Stimulated activated CD8-positive, alpha-beta memory T cell treated with anti-CD3 and anti-CD28 coated beads, Interleukin-7, amount 100 ng/mL, for 48 hours (primary cell): ENCODE data around the gene JAM2.
"Not testable (repeated sequence)": the region's sequence is repeated elsewhere in the genome, so short reads cannot be mapped to it uniquely, and the experiment has no call there.

Experiments
- DNase-seq, 2 donors: peaks; one replicate each; pipeline ENCODE4 v3.0.0-alpha.2; 2020; ENCODE audit warnings: low read depth in 1 of 2; ENCODE audit errors: extremely low read depth in 1 of 2

The JAM2 gene

GRCh38 chr21:25638660-25639550, at the start of gene JAM2:
Gene JAM2, plus strand, starts transcription at chr21:25639258. Its CDS starts 564 bp downstream, at chr21:25639822.
- peak in 1 of 2 donors; percentile 18 for DNase-seq

- no peak for DNase-seq
Measured at GRCh38 chr21:25589887-25590286, 49.2 kb upstream of the JAM2 start.

DNA sequence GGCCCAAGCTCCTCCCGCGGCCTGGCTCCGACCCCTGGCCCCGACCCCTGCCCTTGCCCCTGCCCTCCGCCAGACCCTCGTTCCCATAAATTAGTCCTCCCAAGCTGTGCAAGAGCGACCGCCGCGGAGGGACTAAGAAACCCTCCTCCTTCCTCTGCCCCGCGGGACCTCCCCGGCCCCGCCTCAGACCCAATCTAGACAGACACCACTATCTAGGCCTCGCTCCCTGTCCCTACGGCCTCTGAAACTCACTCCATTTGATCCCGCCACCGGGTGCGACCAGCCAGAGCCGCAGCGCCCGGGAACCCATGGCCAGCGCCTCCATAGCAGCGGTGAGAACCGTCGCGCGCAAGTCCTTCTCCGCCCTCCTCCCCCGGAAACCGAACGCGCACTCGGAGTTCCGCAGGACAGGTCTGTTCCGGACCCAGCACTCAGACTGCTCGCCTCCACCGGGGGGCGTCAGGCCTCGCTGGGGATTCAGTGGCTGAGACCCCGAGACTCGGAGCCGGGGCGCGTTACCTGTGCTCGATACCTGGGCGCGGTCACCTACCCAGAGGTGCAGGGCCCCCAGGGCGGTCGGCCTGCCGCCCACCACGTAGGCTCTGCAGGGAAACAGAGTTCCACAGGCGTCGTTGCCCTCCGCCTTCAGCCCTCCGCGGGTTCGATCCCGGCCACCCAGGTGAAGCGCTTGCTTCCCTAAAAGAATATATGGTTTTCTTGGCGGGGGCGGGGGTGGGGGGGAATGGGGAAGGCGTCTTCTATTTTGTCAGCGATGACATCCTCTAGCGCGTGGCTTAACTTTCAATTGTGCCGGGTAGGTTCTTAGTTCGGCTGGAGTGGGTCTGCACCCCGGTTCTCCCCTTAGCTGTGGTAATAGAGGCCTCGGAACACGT, 31.7 kb upstream of the JAM2 start, which contains the start of gene MRPL39:
MRPL39 (minus strand) TSS at position 331 of the 893 bp plus-strand sequence; CDS start at position 325, 6 bp downstream.
- DNase-seq = peak; percentile 74 to 89

DNA sequence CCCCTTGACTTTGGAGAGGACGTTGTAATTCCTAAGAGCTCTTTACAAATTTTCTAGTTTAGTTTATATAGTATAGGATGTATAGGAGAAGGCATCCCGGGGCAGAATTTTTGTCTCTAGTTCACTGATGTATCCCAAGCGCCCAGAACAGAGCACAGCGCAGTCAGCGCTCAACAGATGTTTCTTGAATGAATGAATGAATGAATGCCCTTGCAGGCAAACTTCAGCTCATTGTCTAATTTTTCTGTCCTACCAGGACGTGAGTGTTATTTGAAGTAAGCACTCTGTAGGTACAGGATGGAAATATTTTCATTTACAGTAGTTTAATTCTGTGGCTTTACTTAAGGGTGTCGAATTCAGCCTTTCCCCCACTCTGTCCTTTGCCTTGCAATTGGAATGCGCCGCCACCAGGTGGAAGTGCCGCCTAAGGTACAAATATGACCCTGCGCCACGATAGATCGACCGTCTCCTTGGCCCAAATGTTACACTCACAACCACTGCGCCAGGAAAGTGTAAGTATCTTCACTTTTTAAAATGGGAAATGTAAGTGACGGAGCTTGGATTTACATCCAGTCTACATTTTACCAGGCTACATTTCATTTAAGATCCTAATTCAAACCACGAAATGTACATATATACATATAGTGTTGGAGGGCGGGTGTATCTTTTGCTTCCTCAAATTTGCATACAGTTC, 30.9 kb upstream of the JAM2 start:
- peak; percentile 43 to 63 for DNase-seq

- DNase-seq = no peak
Measured at GRCh38 chr21:25614441-25614840, 24.6 kb upstream of the JAM2 start.

GRCh38 chr21:25615880-25616279, 23.2 kb upstream of the JAM2 start:
- no peak for DNase-seq

DNA sequence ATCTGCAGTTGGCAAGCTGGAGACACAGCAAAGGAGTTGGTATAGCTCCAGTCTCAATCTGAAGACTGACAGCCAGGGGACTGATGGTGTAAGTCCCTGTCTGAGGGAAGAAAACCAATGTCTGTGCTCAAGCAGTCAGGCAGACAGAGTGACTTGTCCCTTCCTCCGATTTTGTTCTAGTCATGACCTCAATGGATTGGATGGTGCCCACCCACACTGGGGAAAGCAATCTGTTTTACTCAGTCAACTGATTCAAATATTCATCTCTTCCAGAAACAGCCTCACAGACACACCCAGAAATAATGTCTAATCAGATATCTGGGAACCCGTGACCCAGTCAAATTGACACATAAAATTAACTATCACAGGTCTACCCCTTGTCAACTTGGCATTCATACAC, 19.9 kb upstream of the JAM2 start:
- no peak for DNase-seq

- DNase-seq = no peak
Measured at GRCh38 chr21:25624511-25624910, 14.5 kb upstream of the JAM2 start.

- no peak for DNase-seq
Measured at GRCh38 chr21:25625036-25625435, 14.0 kb upstream of the JAM2 start.

DNA sequence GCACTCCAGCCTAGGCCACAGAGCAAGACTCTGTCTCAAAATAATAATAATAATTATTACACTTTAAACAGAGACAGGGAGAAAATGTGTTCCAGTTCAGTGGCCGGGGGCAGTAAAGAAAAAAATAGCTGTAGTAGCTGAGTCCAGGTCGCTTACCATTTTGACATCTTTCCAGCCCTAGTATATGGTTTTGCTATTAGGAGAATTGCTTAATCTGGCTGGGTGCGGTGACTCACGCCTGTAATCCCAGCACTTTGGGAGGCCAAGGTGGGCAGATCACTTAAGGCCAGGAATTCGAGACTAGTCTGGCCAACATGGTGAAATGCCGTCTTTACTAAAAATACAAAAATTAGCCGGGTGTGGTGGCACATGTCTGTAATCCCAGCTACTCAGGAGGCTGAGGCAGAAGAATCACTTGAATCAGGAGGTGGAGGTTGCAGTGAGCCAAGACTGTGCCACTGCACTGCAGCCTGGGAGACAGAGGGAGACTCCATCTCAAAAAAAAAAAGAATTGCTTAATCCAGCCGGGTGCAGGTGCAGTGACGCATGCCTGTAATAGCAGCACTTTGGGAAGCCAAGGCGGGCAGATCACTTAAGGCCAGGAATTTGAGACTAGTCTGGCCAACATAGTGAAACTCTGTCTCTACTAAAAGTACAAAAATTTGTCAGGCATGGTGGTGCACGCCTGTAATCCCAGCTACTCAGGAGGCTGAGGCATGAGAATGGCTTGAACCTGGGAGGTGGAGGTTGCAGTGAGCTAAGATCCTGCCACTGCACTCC, 13.1 kb upstream of the JAM2 start:
- not testable (repeated sequence) for DNase-seq

DNA sequence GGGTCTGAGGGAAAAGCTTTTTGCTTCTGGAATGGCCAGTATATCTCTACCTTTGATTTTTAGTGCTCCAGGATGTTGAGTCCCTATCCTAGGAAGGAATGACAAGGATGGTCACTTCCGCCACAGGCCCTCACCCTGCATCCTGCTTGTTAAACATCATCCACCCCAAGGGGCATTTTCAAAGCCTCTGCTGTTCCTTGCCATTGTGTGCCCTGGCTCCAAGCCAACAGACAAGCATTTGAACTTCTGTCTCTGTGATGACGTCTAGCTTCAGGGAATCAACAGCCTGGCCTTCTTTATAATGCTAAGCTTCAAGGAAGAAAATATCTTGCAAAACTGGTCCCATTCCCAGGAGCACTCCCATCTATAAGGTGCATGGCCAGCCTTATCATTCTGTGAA, 12.3 kb upstream of the JAM2 start:
- no peak for DNase-seq

DNA sequence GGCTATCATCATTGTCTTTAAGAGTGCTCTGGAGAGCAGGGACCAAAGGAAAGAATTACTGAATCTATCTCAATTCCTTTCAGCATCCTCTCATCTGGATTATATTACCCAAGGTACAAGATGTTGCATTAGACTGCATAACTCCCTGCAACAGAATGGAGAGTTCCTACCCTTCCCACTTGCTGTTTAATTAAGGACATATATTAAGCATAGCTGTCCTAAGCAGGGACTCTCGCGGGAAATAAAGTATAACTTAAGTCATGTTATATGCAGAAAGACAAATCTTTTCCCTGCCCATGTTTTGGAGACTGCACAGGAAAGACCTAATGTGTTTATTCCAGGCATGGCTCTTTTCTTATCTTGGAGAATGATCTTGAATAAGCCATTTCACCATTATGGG, 6.8 kb upstream of the JAM2 start:
- DNase-seq = no peak

DNA sequence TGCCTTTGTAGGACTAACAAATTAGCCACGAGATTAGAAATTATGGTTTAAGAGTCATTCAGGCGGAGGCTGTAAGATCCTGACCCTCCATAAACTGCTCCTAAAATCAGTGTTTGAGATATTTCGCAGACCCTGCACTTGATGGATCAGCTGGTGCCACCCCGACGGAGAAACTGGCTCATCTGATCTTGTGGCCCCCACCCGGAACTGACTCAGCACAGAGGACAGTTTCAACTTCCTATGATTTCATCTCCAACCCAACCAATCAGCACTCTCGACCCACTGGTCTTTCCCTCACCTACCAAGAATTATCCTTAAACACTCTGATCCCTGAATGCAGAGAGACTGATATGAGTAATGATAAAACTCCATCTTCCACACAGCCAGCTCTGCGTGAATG, 3.7 kb upstream of the JAM2 start:
- DNase-seq = no peak

GRCh38 chr21:25636727-25637126, 2.3 kb upstream of the JAM2 start:
- DNase-seq = no peak

- DNase-seq = no peak
Measured at GRCh38 chr21:25637851-25638659, 1.0 kb upstream of the JAM2 start.

- DNase-seq = peak; percentile 6 to 21
Measured at GRCh38 chr21:25639551-25640201, 618 bp downstream of the JAM2 start.

GRCh38 chr21:25640202-25640942, 1.3 kb downstream of the JAM2 start:
- no peak for DNase-seq

GRCh38 chr21:25640943-25641292, 1.9 kb downstream of the JAM2 start:
- no peak for DNase-seq
